Stomach (tissue), 9 donors: Measurements from ENCODE around the gene RNF32. TPM values are rescaled to one million over a fixed set of nuclear protein-coding genes. Genes with fewer than 3 reads are reported as not detected.

Experiments used
- DNase-seq, 2 donors: peaks; one replicate each; pipeline versions ENCODE4 v3.0.0 to v3.0.0-alpha.2; 2013 to 2019
- H3K27ac ChIP-seq, 5 donors: fragments of 200-600 bp in 4 of 5; sonication (generic) in 4 of 5; one replicate each; pipeline ENCODE4 v1.5.1; 2013 to 2019; ENCODE audit warnings: mild to moderate bottlenecking in 1 of 5, moderate library complexity in 1 of 5
- H3K27me3 ChIP-seq, 3 donors: fragments of 200-600 bp; sonication (generic); one replicate each; pipeline ENCODE4 v1.5.1; 2017 to 2019; ENCODE audit warnings: mixed run types in 1 of 3
- H3K36me3 ChIP-seq, 4 donors: fragments of 200-600 bp; sonication (generic); 1 replicate in 3 of 4; 2 replicates in 1 of 4; pipeline ENCODE4 v1.5.1; 2016 to 2019
- H3K4me1 ChIP-seq, 4 donors: fragments of 200-600 bp; sonication (generic); one replicate each; pipeline ENCODE4 v1.5.1; 2016 to 2019
- H3K4me3 ChIP-seq, 4 donors: fragments of 200-600 bp; sonication (generic) in 3 of 4; one replicate each; pipeline ENCODE4 v1.5.1; 2016 to 2019; ENCODE audit warnings: mild to moderate bottlenecking in 1 of 4
- H3K9me3 ChIP-seq, 4 donors: fragments of 200-600 bp; sonication (generic); one replicate each; pipeline ENCODE4 v1.5.1; 2016 to 2019
- EP300 ChIP-seq: sonication (generic); formaldehyde crosslinking; IDR thresholded peaks from one replicate; pipeline ENCODE4 v1.6.1; 2017; ENCODE audit warnings: antibody characterized with exemption
- POLR2A ChIP-seq, 4 donors: fragments of 450-650 bp; IDR thresholded peaks; one replicate each; pipeline ENCODE4 v1.6.1; 2016; ENCODE audit warnings: antibody characterized with exemption in 4 of 4, control low read depth in 2 of 4, mild to moderate bottlenecking in 1 of 4, moderate library complexity in 1 of 4
- POLR2AphosphoS5 ChIP-seq, 3 donors: sonication (generic); formaldehyde crosslinking; IDR thresholded peaks; one replicate each; pipeline ENCODE4 v1.6.1; 2016; ENCODE audit warnings: antibody characterized with exemption in 3 of 3
- WGBS, 5 donors: extraction: QIAGEN DNeasy Blood & Tissue Kit in 3 of 5; methylation state at CpG; one replicate each; pipeline versions ENCODE4 v1.1.5 to v1.1.7; 2013 to 2018; 5-methylcytosine and 5-hydroxymethylcytosine counted together
- intact Hi-C: fragments of 100-400 bp; cut with DNase I; formaldehyde crosslinking; loops from one replicate; pipeline ENCODE4 v1.15.1; 2023; ENCODE audit warnings: low total_unique reads
- polyA plus RNA-seq, 3 donors: library from polyadenylated mRNA; stranded (reverse); fragments of 200-250 nt; gene quantifications; one replicate each; pipeline ENCODE4 v1.2.3, GENCODE V29; 2013
- total RNA-seq, 5 donors: library from RNA; depleted of rRNA; stranded (reverse); fragments of >200 nt; gene quantifications; one replicate each; pipeline versions ENCODE4 v1.1.0 to v1.2.3, GENCODE V29; 2014 to 2016
- TF ChIP-seq, protein P1 (sequence below), 7 experiments: fragments of 450-650 bp in 4 of 7; fragments of 200-600 bp in 3 of 7; sonication (generic) in 3 of 7; IDR thresholded peaks; one replicate each; pipeline ENCODE4 v1.5.1; 2016 to 2019; ENCODE audit warnings: antibody characterized with exemption in 7 of 7, control low read depth in 2 of 7, mild to moderate bottlenecking in 1 of 7
- donor health status: healthy with polysubstance abuse.
- donor health status: Bipolar disorder and iron deficiency.
- donor health status: healthy.

The RNF32 gene
- total and polyA plus RNA-seq, 8 donors = 1.2 to 4.7 (median 2.4) TPM; not detected in 2

DNA sequence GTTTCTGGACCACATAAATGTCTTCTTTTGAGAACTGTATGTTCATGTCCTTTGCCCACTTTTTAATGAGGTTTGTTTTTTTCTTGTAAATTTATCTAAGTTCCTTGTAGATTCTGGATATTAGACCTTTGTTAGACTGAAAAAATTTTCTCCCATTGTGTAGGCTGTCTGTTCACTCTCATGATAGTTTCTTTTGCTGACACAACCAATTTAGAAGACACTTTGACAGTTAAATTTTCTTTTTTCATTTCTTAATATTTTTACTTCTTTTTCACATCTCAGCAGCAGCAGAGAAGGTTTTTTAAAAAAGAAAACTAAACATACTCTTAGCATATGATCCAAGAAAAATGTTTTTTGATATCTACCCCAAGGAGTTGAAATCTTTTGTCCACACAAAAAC lies 61.8 kb downstream of the RNF32 start:
- Histone ChIP-seq H3K4me1 (peaks cover 0 to 16% (median 8%) of the 10 kb centered on the region in 4 donors), H3K36me3 (peaks cover 0 to 26% (median 5%) of the 10 kb centered on the region in 4 donors), H3K4me3 (no peak overlapping the region), H3K9me3 (peaks cover 0 to 19% (median 6%) of the 10 kb centered on the region in 4 donors), H3K27me3 (no peaks in the 10 kb centered on the region), H3K27ac (no peak overlapping the region)
- intact Hi-C loops = no loop called here
- no peak for DNase-seq
- TF ChIP-seq EP300 = no peak
- no peak for TF ChIP-seq POLR2AphosphoS5 (IDR thresholded peaks at IDR 0.05)
- no peak for TF ChIP-seq POLR2A (IDR thresholded peaks at IDR 0.05)
- TF ChIP-seq, protein P1, sequence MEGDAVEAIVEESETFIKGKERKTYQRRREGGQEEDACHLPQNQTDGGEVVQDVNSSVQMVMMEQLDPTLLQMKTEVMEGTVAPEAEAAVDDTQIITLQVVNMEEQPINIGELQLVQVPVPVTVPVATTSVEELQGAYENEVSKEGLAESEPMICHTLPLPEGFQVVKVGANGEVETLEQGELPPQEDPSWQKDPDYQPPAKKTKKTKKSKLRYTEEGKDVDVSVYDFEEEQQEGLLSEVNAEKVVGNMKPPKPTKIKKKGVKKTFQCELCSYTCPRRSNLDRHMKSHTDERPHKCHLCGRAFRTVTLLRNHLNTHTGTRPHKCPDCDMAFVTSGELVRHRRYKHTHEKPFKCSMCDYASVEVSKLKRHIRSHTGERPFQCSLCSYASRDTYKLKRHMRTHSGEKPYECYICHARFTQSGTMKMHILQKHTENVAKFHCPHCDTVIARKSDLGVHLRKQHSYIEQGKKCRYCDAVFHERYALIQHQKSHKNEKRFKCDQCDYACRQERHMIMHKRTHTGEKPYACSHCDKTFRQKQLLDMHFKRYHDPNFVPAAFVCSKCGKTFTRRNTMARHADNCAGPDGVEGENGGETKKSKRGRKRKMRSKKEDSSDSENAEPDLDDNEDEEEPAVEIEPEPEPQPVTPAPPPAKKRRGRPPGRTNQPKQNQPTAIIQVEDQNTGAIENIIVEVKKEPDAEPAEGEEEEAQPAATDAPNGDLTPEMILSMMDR (IDR thresholded peaks at IDR 0.05) = no peak

- WGBS, 5 donors = 66 to 86% (median 81%) methylated on average over 3 to 4 of the region's 4 CpGs
- Histone ChIP-seq H3K27me3 (no peaks in the 10 kb centered on the region), H3K4me3 (no peak overlapping the region), H3K9me3 (peaks cover 0 to 13% (median 1%) of the 10 kb centered on the region in 4 donors), H3K4me1 (peaks cover 0 to 16% (median 8%) of the 10 kb centered on the region in 4 donors), H3K27ac (no peak overlapping the region), H3K36me3 (peaks cover 0 to 21% (median 2%) of the 10 kb centered on the region in 4 donors)
- intact Hi-C loops = no loop called here
- no peak for TF ChIP-seq POLR2AphosphoS5 (IDR thresholded peaks at IDR 0.05)
- TF ChIP-seq EP300 = no peak
- TF ChIP-seq, protein P1 (IDR thresholded peaks at IDR 0.05) = no peak
- no peak for TF ChIP-seq POLR2A (IDR thresholded peaks at IDR 0.05)
- no peak for DNase-seq
These were observed 62.6 kb downstream of the RNF32 start for GRCh38 chr7:156703209-156703608.

DNA sequence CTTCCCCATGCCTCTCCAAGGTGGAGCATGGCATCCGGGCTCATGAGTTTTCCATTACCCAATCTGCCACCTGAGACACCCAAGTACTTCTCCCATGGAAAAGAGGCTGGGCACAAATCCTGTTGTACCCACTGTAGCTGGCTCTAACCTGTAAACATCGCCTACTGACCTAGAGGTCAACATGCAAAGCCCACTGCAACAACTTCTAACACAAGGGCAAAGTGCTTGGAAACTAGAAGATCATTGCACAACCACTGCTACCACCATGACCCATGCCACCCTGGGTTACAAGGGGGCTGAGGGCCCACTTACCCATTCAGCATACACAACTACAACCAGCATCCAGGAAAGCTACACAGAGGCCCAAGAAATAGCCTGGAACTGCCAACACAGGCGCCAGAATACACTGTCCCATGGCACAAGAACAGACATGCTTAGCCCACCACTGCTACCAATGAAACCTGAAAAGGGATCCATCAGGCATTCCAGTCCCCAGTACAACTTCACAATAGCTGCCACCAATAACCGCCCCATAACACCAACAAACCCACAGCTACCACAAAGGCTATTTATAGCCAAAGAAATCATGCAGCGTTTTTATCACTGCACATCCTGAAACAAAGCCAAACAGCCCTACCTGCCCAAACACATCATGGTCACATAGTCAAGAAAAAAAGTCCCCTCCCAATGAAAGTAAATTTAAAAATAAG lies 63.4 kb downstream of the RNF32 start:
- H3K36me3 ChIP-seq = peaks cover 0 to 24% (median 3%) of the 10 kb centered on the region in 4 donors
- H3K9me3 ChIP-seq = peaks cover 0 to 15% (median 8%) of the 10 kb centered on the region in 4 donors
- peaks cover 0 to 16% (median 8%) of the 10 kb centered on the region in 4 donors for H3K4me1 ChIP-seq
- WGBS, 5 donors = 58 to 76% (median 70%) methylated on average over 4 to 5 of the region's 5 CpGs
- intact Hi-C loops = no loop called here
- H3K27ac ChIP-seq = peak overlapping the region in 1 of 5 donors; percentile 39
- TF ChIP-seq, protein P1 (IDR thresholded peaks at IDR 0.05) = no peak
- TF ChIP-seq POLR2AphosphoS5 (IDR thresholded peaks at IDR 0.05) = no peak
- no peak for TF ChIP-seq EP300
- no peak for TF ChIP-seq POLR2A (IDR thresholded peaks at IDR 0.05)
- no peaks in the 10 kb centered on the region for H3K27me3 ChIP-seq
- no peak for DNase-seq
- no peak overlapping the region for H3K4me3 ChIP-seq

DNA sequence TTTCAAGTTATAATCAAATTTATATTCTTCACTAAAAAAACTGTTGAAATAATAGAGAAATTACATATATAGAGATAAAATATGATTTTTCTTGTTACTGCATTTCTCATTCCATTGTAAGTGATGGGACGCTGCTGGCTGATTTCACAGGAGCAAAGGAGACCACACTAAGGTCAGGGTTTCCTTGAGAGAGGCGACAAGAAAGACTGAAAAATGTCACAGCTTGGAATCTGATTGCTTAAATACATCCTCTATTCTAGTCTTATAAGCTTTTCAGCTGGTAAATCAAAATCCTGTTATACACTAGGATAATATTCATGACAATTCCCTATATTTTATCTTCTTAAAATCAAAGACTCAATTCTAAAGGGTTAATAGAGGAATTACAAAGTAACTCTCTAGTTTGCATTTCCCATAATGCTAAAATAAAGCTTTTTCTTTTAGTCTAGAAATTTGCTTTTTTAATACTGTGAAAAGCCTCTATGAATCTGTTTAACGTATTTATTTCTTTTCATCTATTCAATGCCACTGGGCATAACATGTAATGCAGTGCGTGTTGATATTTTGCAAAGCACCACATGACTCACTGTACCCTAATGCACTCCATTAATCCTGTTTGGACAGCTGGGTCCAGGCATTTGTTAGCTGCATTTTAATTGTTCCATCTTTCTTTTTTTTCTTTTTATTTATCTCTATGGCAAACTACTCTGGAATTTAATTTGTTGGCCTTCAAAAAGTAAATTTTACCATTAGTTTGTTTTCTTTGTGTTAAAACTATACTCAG lies 81.7 kb downstream of the RNF32 start:
- 52 to 72% (median 63%) methylated on average over 4 of the region's 4 CpGs for WGBS, 5 donors

More for the DNA sequence above, 81.7 kb downstream of the RNF32 start:
- Histone ChIP-seq H3K27ac (no peak overlapping the region), H3K9me3 (no peaks in the 10 kb centered on the region), H3K4me3 (no peak overlapping the region), H3K36me3 (peaks cover 0 to 8% (median 6%) of the 10 kb centered on the region in 4 donors), H3K27me3 (no peaks in the 10 kb centered on the region), H3K4me1 (peaks cover 0 to 16% (median 7%) of the 10 kb centered on the region in 4 donors)
- TF ChIP-seq POLR2A (IDR thresholded peaks at IDR 0.05) (no peak), EP300 (no peak), POLR2AphosphoS5 (IDR thresholded peaks at IDR 0.05) (no peak)
- TF ChIP-seq, protein P1 (IDR thresholded peaks at IDR 0.05) = no peak
- intact Hi-C loops = no loop called here
- peak in 1 of 2 donors; percentile 24 for DNase-seq
